ENCODE results near the gene GOLGA7B. TPM values are rescaled to one million over a fixed set of nuclear protein-coding genes. Genes with fewer than 3 reads are reported as not detected.

The GOLGA7B gene
- total RNA-seq, 2 experiments from 2014 or later, result 0.47 to 0.57 TPM

GRCh38 chr10:97895915-97896314 lies 46.3 kb downstream of the GOLGA7B start:
- peaks cover 8% of the 10 kb centered on the region for H3K27me3 Mint-ChIP-seq
- H3K4me1 Mint-ChIP-seq, result no peaks in the 10 kb centered on the region
- ATAC-seq, result no peak
- H3K4me3 Mint-ChIP-seq, result no peak overlapping the region
- intact Hi-C loops (cut with DNase I, micrococcal nuclease), result no loop called here
- H3K9me3 Mint-ChIP-seq (ENCODE audit: low read depth), result no peaks in the 10 kb centered on the region
- ChIA-PET POLR2A (no interaction called here), CTCF (no interaction called here)
- no peak overlapping the region for H3K27ac Mint-ChIP-seq
- no peak for DNase-seq
- H3K36me3 Mint-ChIP-seq (ENCODE audit: low read depth), result no peaks in the 10 kb centered on the region

GRCh38 chr10:97896756-97897358 lies 47.2 kb downstream of the GOLGA7B start:
- Mint-ChIP-seq H3K27ac (no peak overlapping the region), H3K27me3 (peaks cover 7% of the 10 kb centered on the region), H3K9me3 (ENCODE audit: low read depth) (no peaks in the 10 kb centered on the region), H3K36me3 (ENCODE audit: low read depth) (no peaks in the 10 kb centered on the region), H3K4me3 (no peak overlapping the region), H3K4me1 (no peaks in the 10 kb centered on the region)
- ATAC-seq, result no peak
- DNase-seq, result no peak
- CTCF ChIA-PET, result interaction anchor here (0.6 kb wide), 1 partner anchor 18 kb away, joined by 3 read pairs; no protein-coding TSS in a partner anchor
- intact Hi-C loops (cut with DNase I, micrococcal nuclease), result no loop called here
- POLR2A ChIA-PET, result no interaction called here

- no peaks in the 10 kb centered on the region for H3K9me3 Mint-ChIP-seq (ENCODE audit: low read depth)
Measured at GRCh38 chr10:97898429-97898828, 48.8 kb downstream of the GOLGA7B start.

GRCh38 chr10:97901381-97901780 lies 51.7 kb downstream of the GOLGA7B start:
- no peak overlapping the region for H3K4me3 Mint-ChIP-seq
- H3K36me3 Mint-ChIP-seq (ENCODE audit: low read depth), result no peaks in the 10 kb centered on the region
- peaks cover 10% of the 10 kb centered on the region for H3K27me3 Mint-ChIP-seq
- DNase-seq (no peak), ATAC-seq (no peak)
- no peaks in the 10 kb centered on the region for H3K9me3 Mint-ChIP-seq (ENCODE audit: low read depth)
- ChIA-PET POLR2A (interaction anchor here (0.6 kb wide), 1 partner anchor 146 kb away, joined by 5 read pairs; no protein-coding TSS in a partner anchor), CTCF (interaction anchor here (1.6 to 2.5 kb wide), 2 partner anchors 9 to 14 kb away, joined by 4 to 10 read pairs; no protein-coding TSS in a partner anchor)
- H3K4me1 Mint-ChIP-seq, result no peaks in the 10 kb centered on the region
- H3K27ac Mint-ChIP-seq, result no peak overlapping the region
- intact Hi-C loops (cut with DNase I, micrococcal nuclease), result no loop called here

More at GRCh38 chr10:97898429-97898828, 48.8 kb downstream of the GOLGA7B start:
- H3K4me3 Mint-ChIP-seq, result no peak overlapping the region
- H3K36me3 Mint-ChIP-seq (ENCODE audit: low read depth), result no peaks in the 10 kb centered on the region
- ChIA-PET CTCF (no interaction called here), POLR2A (no interaction called here)
- H3K27me3 Mint-ChIP-seq, result peaks cover 7% of the 10 kb centered on the region
- DNase-seq (no peak), ATAC-seq (no peak)
- no peaks in the 10 kb centered on the region for H3K4me1 Mint-ChIP-seq
- no peak overlapping the region for H3K27ac Mint-ChIP-seq
- intact Hi-C loops (cut with DNase I, micrococcal nuclease), result no loop called here

GRCh38 chr10:97903128-97904017 lies 53.7 kb downstream of the GOLGA7B start:
- H3K4me3 Mint-ChIP-seq, result no peak overlapping the region
- DNase-seq (no peak), ATAC-seq (no peak)
- no peaks in the 10 kb centered on the region for H3K4me1 Mint-ChIP-seq
- intact Hi-C loops (cut with DNase I, micrococcal nuclease), result no loop called here
- ChIA-PET CTCF (interaction anchor here (0.6 to 2.5 kb wide), 3 partner anchors 8 to 886 kb away, joined by 3 to 10 read pairs (median 3); no protein-coding TSS in a partner anchor), POLR2A (no interaction called here)
- H3K36me3 Mint-ChIP-seq (ENCODE audit: low read depth), result no peaks in the 10 kb centered on the region
- no peaks in the 10 kb centered on the region for H3K9me3 Mint-ChIP-seq (ENCODE audit: low read depth)
- no peak overlapping the region for H3K27ac Mint-ChIP-seq
- H3K27me3 Mint-ChIP-seq, result peaks cover 10% of the 10 kb centered on the region

- Mint-ChIP-seq H3K4me1 (no peaks in the 10 kb centered on the region), H3K27ac (no peak overlapping the region), H3K4me3 (no peak overlapping the region), H3K36me3 (ENCODE audit: low read depth) (no peaks in the 10 kb centered on the region), H3K9me3 (ENCODE audit: low read depth) (no peaks in the 10 kb centered on the region), H3K27me3 (peaks cover 10% of the 10 kb centered on the region)
- DNase-seq (no peak), ATAC-seq (no peak)
- intact Hi-C loops (cut with DNase I, micrococcal nuclease), result no loop called here
- POLR2A ChIA-PET, result interaction anchor here (0.6 kb wide), 1 partner anchor 115 kb away, joined by 3 read pairs; no protein-coding TSS in a partner anchor
- CTCF ChIA-PET, result interaction anchor here (0.6 to 2.5 kb wide), 3 partner anchors 8 to 887 kb away, joined by 3 to 10 read pairs (median 3); no protein-coding TSS in a partner anchor
Measured at GRCh38 chr10:97904018-97904381, 54.4 kb downstream of the GOLGA7B start.

GRCh38 chr10:97904576-97904975 lies 54.9 kb downstream of the GOLGA7B start:
- Mint-ChIP-seq H3K4me1 (no peaks in the 10 kb centered on the region), H3K36me3 (ENCODE audit: low read depth) (no peaks in the 10 kb centered on the region), H3K27me3 (peaks cover 10% of the 10 kb centered on the region), H3K4me3 (no peak overlapping the region), H3K9me3 (ENCODE audit: low read depth) (no peaks in the 10 kb centered on the region), H3K27ac (no peak overlapping the region)
- intact Hi-C loops (cut with DNase I, micrococcal nuclease), result no loop called here
- ATAC-seq (no peak), DNase-seq (no peak)
- CTCF ChIA-PET, result interaction anchor here (1.2 to 1.9 kb wide), 4 partner anchors 11 to 137 kb away, joined by 3 to 8 read pairs (median 4); no protein-coding TSS in a partner anchor
- POLR2A ChIA-PET, result interaction anchor here (0.6 kb wide), 1 partner anchor 115 kb away, joined by 3 read pairs; no protein-coding TSS in a partner anchor

GRCh38 chr10:97905276-97905675 lies 55.6 kb downstream of the GOLGA7B start:
- intact Hi-C loops (cut with DNase I, micrococcal nuclease), result no loop called here
- ChIA-PET CTCF (interaction anchor here (1.2 to 1.9 kb wide), 4 partner anchors 10 to 136 kb away, joined by 3 to 8 read pairs (median 4); no protein-coding TSS in a partner anchor), POLR2A (no interaction called here)
- DNase-seq (no peak), ATAC-seq (no peak)
- no peak overlapping the region for H3K4me3 Mint-ChIP-seq
- no peak overlapping the region for H3K27ac Mint-ChIP-seq
- peaks cover 10% of the 10 kb centered on the region for H3K27me3 Mint-ChIP-seq
- no peaks in the 10 kb centered on the region for H3K36me3 Mint-ChIP-seq (ENCODE audit: low read depth)
- no peaks in the 10 kb centered on the region for H3K9me3 Mint-ChIP-seq (ENCODE audit: low read depth)
- no peaks in the 10 kb centered on the region for H3K4me1 Mint-ChIP-seq

GRCh38 chr10:97907211-97907610 lies 57.6 kb downstream of the GOLGA7B start:
- Mint-ChIP-seq H3K4me3 (no peak overlapping the region), H3K27me3 (peaks cover 7% of the 10 kb centered on the region), H3K9me3 (ENCODE audit: low read depth) (no peaks in the 10 kb centered on the region), H3K4me1 (no peaks in the 10 kb centered on the region), H3K36me3 (ENCODE audit: low read depth) (no peaks in the 10 kb centered on the region), H3K27ac (no peak overlapping the region)
- CTCF ChIA-PET, result no interaction called here
- DNase-seq, result no peak
- no peak for ATAC-seq
- intact Hi-C loops (cut with DNase I, micrococcal nuclease), result no loop called here
- POLR2A ChIA-PET, result no interaction called here

GRCh38 chr10:97907830-97908229 lies 58.2 kb downstream of the GOLGA7B start:
- Mint-ChIP-seq H3K9me3 (ENCODE audit: low read depth) (no peaks in the 10 kb centered on the region), H3K27ac (no peak overlapping the region), H3K36me3 (ENCODE audit: low read depth) (no peaks in the 10 kb centered on the region), H3K4me3 (no peak overlapping the region), H3K4me1 (no peaks in the 10 kb centered on the region), H3K27me3 (peaks cover 7% of the 10 kb centered on the region)
- intact Hi-C loops (cut with DNase I, micrococcal nuclease), result no loop called here
- DNase-seq (no peak), ATAC-seq (no peak)
- CTCF ChIA-PET, result no interaction called here
- POLR2A ChIA-PET, result no interaction called here

- DNase-seq (no peak), ATAC-seq (no peak)
- intact Hi-C loops (cut with DNase I, micrococcal nuclease), result loop anchor here in 1 of 2 experiments (5.0 kb wide), 1 partner anchor 117 kb away; no protein-coding TSS in a partner anchor
- Mint-ChIP-seq H3K36me3 (ENCODE audit: low read depth) (no peaks in the 10 kb centered on the region), H3K9me3 (ENCODE audit: low read depth) (no peaks in the 10 kb centered on the region), H3K4me1 (no peaks in the 10 kb centered on the region), H3K27ac (no peak overlapping the region), H3K4me3 (no peak overlapping the region), H3K27me3 (peaks cover 2% of the 10 kb centered on the region)
- ChIA-PET POLR2A (interaction anchor here (0.6 kb wide), 1 partner anchor 667 kb away, joined by 3 read pairs; no protein-coding TSS in a partner anchor), CTCF (interaction anchor here (0.7 to 2.7 kb wide), 6 partner anchors 8 to 135 kb away, joined by 3 to 14 read pairs (median 4); no protein-coding TSS in a partner anchor)
Measured at GRCh38 chr10:97910661-97911060, 61.0 kb downstream of the GOLGA7B start.
